Muscle of arm (tissue), 12 donors: Measurements from ENCODE around the gene NEDD4. TPM values are rescaled to one million over a fixed set of nuclear protein-coding genes. Genes with fewer than 3 reads are reported as not detected.
"Not testable (repeated sequence)": the region's sequence is repeated elsewhere in the genome, so short reads cannot be mapped to it uniquely, and the experiment has no call there.

Experiments used
- DNase-seq: peaks from one replicate; pipeline ENCODE4 v3.0.0-alpha.2; 2013
- polyA plus RNA-seq, 12 donors: library from polyadenylated mRNA; unstranded; fragments of 120-200 nt; gene quantifications; one replicate each; pipeline ENCODE4 v1.2.1, GENCODE V29; 2013; ENCODE audit not compliant: insufficient read length in 12 of 12

The NEDD4 gene
- polyA plus RNA-seq, 12 donors = 9.6 to 31.8 (median 13.2) TPM; not detected in 1

DNA sequence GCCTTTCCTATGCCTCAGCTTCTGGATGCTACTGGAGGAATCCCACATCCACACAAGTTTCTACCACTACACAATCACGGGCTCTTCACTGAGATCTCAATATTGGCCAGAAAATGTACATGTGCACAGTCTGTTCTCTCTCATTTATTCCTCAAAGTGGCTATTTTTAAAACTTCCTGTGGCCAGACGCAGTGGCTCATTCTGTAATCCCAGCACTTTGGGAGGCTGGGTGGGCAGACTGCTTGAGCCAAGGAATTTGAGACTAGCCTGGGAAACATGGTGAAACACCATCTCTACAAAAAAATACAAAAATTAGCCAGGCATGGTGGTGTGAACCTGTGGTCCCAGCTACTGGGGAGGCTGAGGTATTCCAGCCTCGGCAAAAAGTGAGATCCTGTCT lies 159.1 kb downstream of the NEDD4 start:
- DNase-seq = no peak

- no peak for DNase-seq
These were observed 163.6 kb downstream of the NEDD4 start for GRCh38 chr15:55829826-55830225.

DNA sequence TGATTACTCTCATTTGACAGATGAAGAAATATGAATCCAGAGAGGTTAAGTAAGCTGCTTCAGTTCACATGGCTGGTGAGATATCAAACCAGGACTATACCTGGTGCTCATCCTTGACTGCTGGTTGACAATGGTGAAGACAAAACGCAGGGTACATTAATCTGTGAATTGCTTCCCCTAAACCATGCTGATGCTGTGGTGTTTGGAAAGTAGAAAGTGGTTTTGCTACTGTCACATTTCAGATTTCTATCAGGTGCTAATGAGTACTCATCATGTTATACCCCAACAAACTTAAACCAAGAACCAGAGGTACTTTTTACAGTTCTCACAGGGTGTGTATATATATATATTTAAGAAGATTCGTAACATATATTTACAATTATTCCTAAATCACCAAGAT lies 165.5 kb downstream of the NEDD4 start:
- DNase-seq = no peak

GRCh38 chr15:55827204-55827603 lies 166.2 kb downstream of the NEDD4 start:
- DNase-seq = no peak

DNA sequence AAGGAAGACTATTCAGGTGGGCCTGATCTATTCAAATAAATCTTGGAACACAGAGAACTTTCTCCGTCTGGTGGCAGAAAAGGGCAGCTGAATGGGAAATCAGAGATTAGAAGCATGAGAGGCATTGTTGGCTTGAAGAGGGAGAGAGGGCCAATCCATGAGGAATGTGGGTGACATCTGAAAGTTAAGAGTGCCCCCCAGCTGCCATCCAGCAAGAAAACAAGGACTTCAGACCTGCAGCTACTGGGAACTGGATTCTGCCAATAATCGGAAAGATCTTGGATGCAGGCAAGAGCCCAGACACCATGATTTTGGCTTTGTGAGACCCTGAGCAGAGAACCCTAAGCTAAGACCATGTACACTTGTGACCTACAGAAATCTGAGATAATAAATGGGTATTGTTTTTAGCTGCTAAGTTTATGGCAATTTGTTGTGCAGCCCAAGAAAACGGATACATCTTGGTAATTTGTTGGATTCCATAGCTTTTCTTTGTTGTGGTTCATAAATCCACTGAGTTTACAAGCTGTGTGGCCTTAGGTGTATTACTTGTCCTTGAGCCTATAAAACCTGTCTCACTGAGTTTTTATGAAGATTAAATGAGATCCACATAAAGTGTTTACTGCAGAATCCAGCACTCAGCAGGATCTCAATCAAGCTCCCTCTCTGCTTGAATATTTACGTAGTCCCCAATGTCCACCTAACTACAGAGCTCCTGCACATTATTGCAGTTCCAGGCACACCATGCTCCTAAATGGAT lies 168.4 kb downstream of the NEDD4 start:
- no peak for DNase-seq

DNA sequence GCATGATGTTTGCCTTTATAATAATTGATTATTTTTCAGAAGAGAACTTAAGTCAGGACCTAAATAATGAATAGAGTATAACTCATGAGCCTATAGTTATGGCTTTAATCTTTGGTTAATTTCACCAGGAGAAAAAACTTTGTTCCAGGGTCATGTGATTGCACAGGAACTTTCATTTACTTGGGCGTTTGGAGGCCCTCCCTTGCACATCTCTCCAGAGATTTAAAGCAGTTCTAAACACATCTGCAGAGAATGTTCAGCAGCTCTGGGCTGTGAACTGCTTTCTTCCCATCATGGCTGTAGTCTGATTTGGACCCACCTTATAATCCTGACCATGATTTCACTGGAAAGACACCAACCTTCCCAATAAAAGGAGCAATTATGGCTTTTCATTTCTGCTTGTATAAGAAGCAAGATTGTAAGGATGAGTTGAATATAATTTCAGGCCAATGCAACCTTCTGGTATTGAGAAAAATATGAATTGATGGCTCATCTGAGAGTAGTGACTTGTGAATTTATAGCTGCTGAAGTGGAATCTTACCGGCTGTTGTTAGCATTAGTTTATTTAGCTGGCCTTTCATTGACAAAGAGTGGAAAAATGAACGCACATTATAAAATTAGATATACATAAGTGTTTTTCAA lies 169.6 kb downstream of the NEDD4 start:
- peak; percentile 33 for DNase-seq

DNA sequence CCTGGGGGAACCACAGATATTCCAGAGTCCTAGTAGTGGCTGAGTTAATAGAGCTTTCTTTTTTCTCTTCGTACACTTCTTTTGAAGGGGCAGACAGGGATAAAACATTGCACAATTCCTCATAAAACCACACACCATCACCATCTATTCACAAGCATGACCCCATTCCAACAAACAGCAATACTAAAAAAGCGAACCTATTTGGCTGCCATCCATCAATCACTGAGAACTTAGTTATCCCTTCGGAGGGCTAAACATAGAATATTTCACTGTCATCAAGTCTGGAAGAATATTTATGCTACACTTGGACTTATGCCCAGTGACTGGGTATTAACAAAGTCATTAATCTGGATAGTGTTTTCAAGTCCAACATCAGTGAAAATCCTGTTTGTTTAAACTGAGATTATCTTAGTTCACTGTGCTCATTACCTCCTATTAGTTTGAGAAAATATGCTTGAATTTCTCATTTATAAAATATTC lies 170.2 kb downstream of the NEDD4 start:
- no peak for DNase-seq

- not testable (repeated sequence) for DNase-seq
These were observed 171.7 kb downstream of the NEDD4 start for GRCh38 chr15:55821740-55822139.

DNA sequence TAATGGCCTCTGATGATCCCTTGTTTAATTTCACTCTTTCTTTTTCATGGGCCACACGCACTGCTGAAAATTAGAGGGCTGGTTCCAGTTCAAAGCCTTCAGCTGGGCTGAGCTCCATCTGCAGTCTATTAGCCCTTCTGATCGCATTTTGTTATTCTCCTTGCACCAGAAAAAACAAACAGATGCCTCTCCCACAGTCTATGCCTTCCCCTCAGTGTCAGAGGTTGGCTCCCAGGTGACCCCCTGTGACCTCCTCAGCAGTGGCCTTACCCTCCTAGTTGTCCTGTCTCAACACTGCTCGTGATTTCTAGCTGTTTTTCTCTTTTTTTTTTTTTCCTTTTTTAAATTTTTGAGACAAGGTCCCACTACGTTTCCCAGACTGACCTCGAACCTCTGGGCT lies 173.4 kb downstream of the NEDD4 start:
- DNase-seq = no peak

DNA sequence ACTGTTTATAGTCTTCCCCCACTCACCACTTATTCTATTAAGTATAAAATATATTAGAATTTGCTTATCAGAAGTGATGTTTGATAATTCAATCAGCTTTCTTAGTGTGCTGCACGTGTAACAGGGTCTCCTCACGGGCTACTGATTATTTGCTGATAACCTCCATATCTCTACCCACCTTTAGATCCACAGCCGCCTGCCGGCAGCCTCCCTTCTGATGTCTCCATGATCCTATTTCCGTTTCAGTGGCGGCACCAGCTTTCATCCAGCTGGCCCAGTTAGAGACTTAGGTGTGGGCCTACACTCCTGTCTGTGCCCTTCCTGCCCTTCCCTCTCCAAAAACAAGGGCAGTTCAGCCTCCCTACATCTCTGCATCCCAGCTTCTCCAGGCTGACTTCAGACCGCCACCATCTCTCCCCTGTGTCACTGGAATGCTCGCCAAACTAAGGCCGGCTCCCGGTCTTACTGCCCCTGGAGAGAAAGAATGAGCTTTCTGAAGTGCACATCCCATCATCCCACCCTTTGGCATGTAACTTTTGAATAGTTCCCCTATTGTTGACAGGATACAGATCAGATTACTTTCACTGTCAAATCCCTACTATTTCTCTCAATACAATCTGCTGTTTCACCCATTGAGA lies 173.9 kb downstream of the NEDD4 start:
- DNase-seq = no peak

GRCh38 chr15:55816017-55816416 lies 177.4 kb downstream of the NEDD4 start:
- no peak for DNase-seq

DNA sequence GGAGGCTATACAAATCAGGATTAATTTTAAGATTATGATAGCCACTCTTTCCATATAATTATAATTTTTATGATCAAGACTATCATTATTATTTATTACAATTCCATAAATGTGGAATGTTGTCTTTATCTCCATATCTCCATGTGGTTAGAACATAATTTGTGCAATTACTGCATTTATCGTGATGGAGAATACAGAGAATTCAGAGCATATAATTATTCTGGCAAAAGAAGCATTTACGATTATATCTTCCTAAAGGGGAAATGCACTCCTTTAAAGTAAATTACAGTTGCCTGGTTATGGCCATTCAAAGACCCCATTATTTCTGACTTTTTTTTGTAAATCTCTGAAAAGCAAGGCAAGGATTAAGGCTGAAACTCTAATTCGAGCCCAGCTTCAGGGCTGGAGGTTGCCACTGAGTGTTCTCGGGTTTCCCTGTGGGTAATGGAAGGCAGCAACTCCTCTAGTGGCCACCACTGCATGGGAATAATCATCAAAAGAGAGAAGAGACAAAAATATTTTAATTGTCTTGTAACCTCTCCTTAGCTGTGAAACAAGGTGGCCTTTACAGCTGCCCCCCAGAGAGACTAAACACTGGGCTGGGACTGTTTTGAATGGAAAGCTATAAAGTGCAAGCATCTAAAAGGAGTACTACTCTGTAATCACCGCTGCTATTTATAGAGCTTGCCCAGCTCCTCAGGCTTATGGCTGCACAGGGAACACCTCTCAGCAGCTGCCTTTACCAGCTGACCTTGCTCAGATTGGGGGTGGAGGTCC lies 190.6 kb downstream of the NEDD4 start:
- no peak for DNase-seq

DNA sequence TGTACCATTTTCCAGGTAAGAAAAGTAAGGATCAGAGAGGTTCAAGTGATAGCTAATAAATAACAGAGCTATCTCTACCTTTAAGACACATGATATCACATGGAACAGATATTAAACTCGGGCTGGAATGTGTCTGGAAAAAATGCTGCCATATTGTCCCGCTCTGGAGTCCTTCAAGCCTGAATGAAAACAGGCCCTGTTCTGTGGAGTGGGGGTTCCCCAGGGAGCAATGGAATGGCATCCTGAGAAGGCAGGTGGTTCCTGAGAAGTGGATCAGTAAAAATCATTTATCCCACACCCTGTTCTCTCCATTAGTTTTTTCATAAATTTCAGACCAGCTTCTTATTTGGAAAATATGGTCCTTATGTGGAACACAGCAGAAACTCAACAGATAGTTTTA lies 193.2 kb downstream of the NEDD4 start:
- DNase-seq = no peak

GRCh38 chr15:55799291-55800212 lies 193.9 kb downstream of the NEDD4 start:
- DNase-seq = no peak

DNA sequence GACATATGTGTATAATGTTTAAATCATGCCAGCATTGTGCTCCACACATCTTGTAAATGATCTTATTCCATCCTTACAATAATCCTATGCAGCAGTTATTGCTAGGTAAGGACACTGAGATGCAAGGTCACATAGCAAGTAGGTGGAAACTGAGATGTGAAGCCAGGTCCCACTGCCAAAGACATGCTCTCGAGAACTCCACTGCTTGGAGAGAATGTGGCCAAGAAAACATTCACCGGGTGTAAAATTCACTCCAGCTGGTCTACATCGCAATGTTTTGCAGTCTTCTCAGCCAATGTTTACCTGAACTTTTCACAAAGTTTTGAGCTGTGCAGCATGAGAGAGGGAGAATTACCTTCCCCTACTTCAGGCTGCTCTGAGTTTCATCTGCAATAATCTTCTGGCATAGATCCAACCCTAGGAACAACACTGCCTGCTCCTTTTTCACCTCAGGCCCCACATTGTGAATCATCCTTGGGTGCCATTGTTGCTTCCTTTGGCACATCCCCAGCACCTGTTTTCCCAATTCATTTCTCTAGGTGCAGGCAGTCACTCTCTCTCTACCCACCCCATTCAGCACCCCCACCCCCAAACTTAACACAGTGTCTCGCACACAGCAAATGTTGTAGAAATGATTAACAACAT lies 197.0 kb downstream of the NEDD4 start:
- DNase-seq = no peak

DNA sequence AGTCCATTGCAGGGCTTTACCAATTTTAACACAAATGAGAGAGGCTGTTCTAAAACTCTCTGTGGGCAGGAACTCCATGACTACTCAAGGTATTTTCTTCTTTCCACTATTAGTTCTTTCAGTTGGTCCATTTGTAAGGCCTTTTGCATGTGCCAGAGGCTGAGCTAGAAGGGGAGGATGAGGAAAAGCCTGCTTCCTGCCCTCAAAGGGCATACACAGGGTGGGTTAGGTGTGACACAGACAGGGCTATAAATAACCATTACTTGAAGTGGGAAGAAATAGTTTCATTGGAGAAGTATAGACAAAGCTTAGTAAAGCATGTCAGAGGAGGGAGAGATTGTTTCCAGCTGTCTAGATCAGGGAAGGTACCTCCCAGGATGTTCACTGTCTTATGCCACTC lies 198.4 kb downstream of the NEDD4 start:
- DNase-seq = no peak

DNA sequence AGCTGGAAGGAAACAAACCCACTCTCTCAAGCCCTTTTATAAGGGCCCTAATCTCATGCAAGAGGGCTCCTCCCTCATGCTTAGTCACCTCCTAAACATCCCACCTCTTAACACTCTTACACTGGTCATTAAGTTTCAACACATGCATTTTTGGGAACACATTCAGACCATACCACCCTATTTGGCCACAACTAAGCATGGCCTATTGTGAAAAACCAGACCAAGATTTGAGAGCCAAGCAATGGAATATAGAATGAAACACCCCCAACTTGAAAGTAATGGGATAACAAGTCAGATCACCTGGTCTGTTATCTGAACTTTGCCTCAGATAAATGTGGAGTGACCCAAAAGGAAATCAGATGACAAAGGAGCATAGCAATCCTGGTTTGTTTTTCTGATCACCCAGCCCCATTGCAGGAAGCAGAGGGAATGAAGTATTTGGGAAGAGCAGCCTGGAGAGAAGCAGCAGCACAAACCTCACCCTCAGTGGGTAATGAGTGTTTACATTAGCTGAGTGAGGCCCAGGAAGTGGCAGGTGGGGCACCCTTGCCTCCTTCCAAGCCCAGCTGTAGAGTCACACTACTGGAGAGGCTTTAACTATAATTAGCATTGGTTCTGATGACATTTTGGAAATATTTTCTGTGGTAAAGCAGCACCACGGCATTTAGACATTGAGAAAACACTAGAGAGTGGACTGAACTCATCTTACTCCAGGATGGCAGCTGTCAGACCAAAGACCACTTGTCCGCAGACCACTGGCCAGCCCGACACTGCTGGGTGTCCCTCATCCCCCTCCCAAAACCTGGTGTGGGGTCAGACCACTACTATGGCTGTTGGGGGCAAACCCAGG lies 201.6 kb downstream of the NEDD4 start:
- no peak for DNase-seq

DNA sequence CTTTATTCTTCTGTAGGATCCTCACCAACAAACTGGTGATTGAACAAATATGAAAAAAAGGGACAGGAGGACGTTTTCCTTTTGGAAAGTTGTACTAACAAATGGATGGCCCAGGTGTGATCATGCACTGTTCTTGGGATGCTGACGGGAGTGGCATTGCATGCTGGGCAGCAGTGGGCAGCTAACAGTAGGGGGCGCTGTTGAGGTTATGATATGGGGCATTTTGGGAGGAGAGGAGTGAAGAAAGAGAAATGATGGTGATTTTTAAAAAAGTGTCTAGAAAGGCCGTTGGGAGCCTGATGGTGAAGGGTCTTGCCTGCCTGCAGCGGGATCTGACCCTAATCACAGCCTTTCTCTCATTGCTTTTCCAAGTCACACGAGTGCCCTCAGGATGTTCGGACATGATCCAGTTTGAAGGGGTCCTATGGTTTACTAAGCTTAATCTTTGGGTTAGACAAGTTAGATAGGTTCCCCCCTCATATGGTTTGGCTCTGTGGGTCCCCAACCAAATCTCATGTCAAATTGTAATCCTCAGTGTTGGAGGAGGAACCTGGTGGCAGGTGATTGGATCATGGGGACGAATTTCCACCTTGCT lies 204.2 kb downstream of the NEDD4 start:
- no peak for DNase-seq

DNA sequence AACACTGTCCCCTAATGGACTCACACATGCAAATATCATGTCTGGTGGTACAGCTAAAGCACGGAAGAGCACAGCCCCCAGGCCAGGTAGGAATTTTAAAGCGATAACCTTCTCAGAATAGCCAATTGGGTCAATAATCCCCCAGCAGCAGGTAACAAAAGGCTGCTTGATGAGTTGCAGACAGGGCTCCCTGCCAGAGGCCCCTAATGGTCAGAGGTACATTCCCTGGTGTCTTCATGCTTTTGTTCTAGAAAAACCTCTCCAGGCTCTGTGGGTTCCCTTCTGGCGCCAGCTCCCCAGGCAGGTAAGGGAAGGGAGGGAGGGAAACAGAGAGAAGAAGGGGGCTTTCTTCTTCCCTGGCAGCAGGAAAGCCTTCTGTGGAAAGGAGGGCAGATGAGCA lies 207.1 kb downstream of the NEDD4 start:
- no peak for DNase-seq
